IMR-90 (cell line): Measurements from ENCODE around the gene PLCL2. TPM values are rescaled to one million over a fixed set of nuclear protein-coding genes. Genes with fewer than 3 reads are reported as not detected.

ENCODE experiments used
- ATAC-seq: fragments of 200-7000 bp; cut with Tn5 transposase; 2 replicates; pipeline ENCODE4 v1.9.1; 2020; ENCODE audit warnings: low read depth, mild to moderate bottlenecking, moderate library complexity
- BruUV-seq: library from RNA; stranded (reverse); fragments of 400-500 nt; replicated peaks from 2 replicates; lab custom pipeline; 2021; lab: Mats Ljungman, UMichigan
- CTCF ChIA-PET: fragments of 300-600 bp; formaldehyde crosslinking; extraction: SDS; loops from one replicate; lab custom pipeline; 2021; ENCODE audit warnings: antibody characterized with exemption; lab: Yijun Ruan, JAX
- POLR2A ChIA-PET: fragments of 300-600 bp; sonication (Branson Sonifier 250); formaldehyde crosslinking; loops from one replicate; lab custom pipeline; 2022; ENCODE audit warnings: antibody characterized with exemption; ENCODE audit not compliant: unreplicated experiment; lab: Charles Lee
- DNase-seq: peaks from one replicate; pipeline ENCODE4 v3.0.0; 2013
- H2AFZ ChIP-seq: replicated peaks from 2 replicates; pipeline ENCODE3; 2013; ENCODE audit warnings: low read length, mild to moderate bottlenecking; ENCODE audit not compliant: poor library complexity
- H2AK5ac ChIP-seq: 2 replicates; pipeline ENCODE4 v1.6.1; 2013; ENCODE audit warnings: low read depth, low read length, inconsistent platforms
- H2AK9ac ChIP-seq: replicated peaks from 2 replicates; pipeline ENCODE3; 2013; ENCODE audit warnings: mild to moderate bottlenecking, low read depth, low read length, moderate library complexity; ENCODE audit not compliant: poor library complexity
- H2BK120ac ChIP-seq: 2 replicates; pipeline ENCODE4 v1.6.1; 2013; ENCODE audit warnings: low read depth, low read length, inconsistent platforms
- H2BK15ac ChIP-seq: 3 replicates; pipeline ENCODE4 v1.6.1; 2013; ENCODE audit warnings: low read depth, low read length, inconsistent platforms
- H2BK20ac ChIP-seq: 2 replicates; pipeline ENCODE4 v1.6.1; 2013; ENCODE audit warnings: low read depth, mild to moderate bottlenecking, inconsistent platforms, low read length, moderate library complexity
- H2BK5ac ChIP-seq: 2 replicates; pipeline ENCODE4 v1.6.1; 2013; ENCODE audit warnings: mild to moderate bottlenecking, low read depth, low read length, inconsistent platforms; ENCODE audit not compliant: poor library complexity, severe bottlenecking
- H3K14ac ChIP-seq: replicated peaks from 2 replicates; pipeline ENCODE4 v1.6.1; 2013; ENCODE audit warnings: low read depth, low read length, inconsistent platforms
- H3K18ac ChIP-seq: 2 replicates; pipeline ENCODE4 v1.6.1; 2013; ENCODE audit warnings: low read depth, low read length, control low read depth
- H3K23ac ChIP-seq: 2 replicates; pipeline ENCODE4 v1.6.1; 2013; ENCODE audit warnings: low read depth, low read length, inconsistent platforms
- H3K27ac ChIP-seq: 2 replicates; pipeline ENCODE4 v1.5.1; 2013; ENCODE audit warnings: mild to moderate bottlenecking, control low read depth, low read length; ENCODE audit not compliant: insufficient read depth
- H3K27me3 ChIP-seq: 2 replicates; pipeline ENCODE4 v1.6.1; 2013; ENCODE audit warnings: low read length; ENCODE audit not compliant: control insufficient read depth, insufficient read depth
- H3K36me3 ChIP-seq: 2 replicates; pipeline ENCODE4 v1.6.1; 2013; ENCODE audit warnings: low read length, mixed read lengths; ENCODE audit not compliant: control insufficient read depth, insufficient read depth
- H3K4ac ChIP-seq: 2 replicates; pipeline ENCODE4 v1.6.1; 2013; ENCODE audit warnings: low read depth, low read length, inconsistent platforms
- H3K4me1 ChIP-seq: 2 replicates; pipeline ENCODE4 v1.6.1; 2013; ENCODE audit warnings: low read length, mixed read lengths; ENCODE audit not compliant: control insufficient read depth, insufficient read depth
- H3K4me2 ChIP-seq: 2 replicates; pipeline ENCODE4 v1.6.1; 2013; ENCODE audit warnings: low read depth, mild to moderate bottlenecking, control low read depth, low read length, moderate library complexity
- H3K4me3 ChIP-seq: 2 replicates; pipeline ENCODE4 v1.5.1; 2013; ENCODE audit warnings: low read depth, mild to moderate bottlenecking, control low read depth, low read length, moderate library complexity; ENCODE audit not compliant: insufficient read depth
- H3K56ac ChIP-seq: 2 replicates; pipeline ENCODE4 v1.6.1; 2013; ENCODE audit warnings: low read length, inconsistent platforms; ENCODE audit not compliant: insufficient read depth; ENCODE audit errors: extremely low read depth
- H3K79me1 ChIP-seq, 2 experiments: 2 replicates each; pipeline ENCODE4 v1.6.1; 2013; ENCODE audit warnings: low read length in 2 of 2, inconsistent platforms in 1 of 2, low read depth in 1 of 2
- H3K9ac ChIP-seq: 2 replicates; pipeline ENCODE4 v1.6.1; 2013; ENCODE audit warnings: low read depth, low read length, control low read depth
- H3K9me1 ChIP-seq: 2 replicates; pipeline ENCODE4 v1.6.1; 2013; ENCODE audit warnings: low read length, inconsistent platforms; ENCODE audit not compliant: insufficient read depth
- H3K9me3 ChIP-seq: 2 replicates; pipeline ENCODE4 v1.6.1; 2013; ENCODE audit warnings: low read length; ENCODE audit not compliant: control insufficient read depth, insufficient read depth
- H4K20me1 ChIP-seq: 2 replicates; pipeline ENCODE4 v1.6.1; 2013; ENCODE audit warnings: low read length, inconsistent platforms; ENCODE audit not compliant: insufficient read depth
- H4K5ac ChIP-seq: 2 replicates; pipeline ENCODE4 v1.6.1; 2013; ENCODE audit warnings: mild to moderate bottlenecking, low read depth, low read length, control low read depth
- H4K8ac ChIP-seq, 2 experiments: 2 replicates each; pipeline ENCODE4 v1.6.1; 2013; ENCODE audit warnings: low read depth in 2 of 2, low read length in 2 of 2, control low read depth in 1 of 2, inconsistent platforms in 1 of 2
- H4K91ac ChIP-seq: 2 replicates; pipeline ENCODE4 v1.6.1; 2013; ENCODE audit warnings: low read depth, low read length, inconsistent platforms; ENCODE audit not compliant: insufficient read depth
- BHLHE40 ChIP-seq: fragments of 150-350 bp; IDR thresholded peaks from 2 replicates; pipeline ENCODE4 v1.6.1; 2016; ENCODE audit warnings: mild to moderate bottlenecking, low read depth, low read length
- CEBPB ChIP-seq: IDR thresholded peaks from 2 replicates; pipeline ENCODE4 v1.6.1; 2012; ENCODE audit warnings: low read depth, low read length, improper control_type of control experiment
- CHD1 ChIP-seq: IDR thresholded peaks from 2 replicates; pipeline ENCODE4 v1.6.1; 2012; ENCODE audit warnings: low read depth, low read length, improper control_type of control experiment
- FOS ChIP-seq: fragments of 150-350 bp; IDR thresholded peaks from 2 replicates; pipeline ENCODE4 v1.6.1; 2016; ENCODE audit warnings: low read depth, low read length
- MAFK ChIP-seq: IDR thresholded peaks from 2 replicates; pipeline ENCODE4 v1.6.1; 2012; ENCODE audit warnings: low read depth, low read length, improper control_type of control experiment
- MXI1 ChIP-seq: IDR thresholded peaks from 2 replicates; pipeline ENCODE4 v1.6.1; 2012; ENCODE audit warnings: low read depth, mild to moderate bottlenecking, low read length, moderate library complexity, borderline replicate concordance
- NFE2L2 ChIP-seq: fragments of 150-350 bp; IDR thresholded peaks from 2 replicates; pipeline ENCODE4 v1.6.1; 2016; ENCODE audit warnings: low read depth, mild to moderate bottlenecking, low read length
- POLR2A ChIP-seq: IDR thresholded peaks from 2 replicates; pipeline ENCODE4 v1.6.1; 2012; ENCODE audit warnings: mild to moderate bottlenecking, low read depth, low read length
- RAD21 ChIP-seq: IDR thresholded peaks from 2 replicates; pipeline ENCODE4 v1.6.1; 2012; ENCODE audit warnings: low read length, improper control_type of control experiment
- RCOR1 ChIP-seq: IDR thresholded peaks from 2 replicates; pipeline ENCODE4 v1.6.1; 2012; ENCODE audit warnings: mild to moderate bottlenecking, low read length, improper control_type of control experiment; ENCODE audit not compliant: insufficient replicate concordance
- RFX5 ChIP-seq: IDR thresholded peaks from 2 replicates; pipeline ENCODE4 v1.8.0; 2012; ENCODE audit warnings: low read depth, mild to moderate bottlenecking, low read length, moderate library complexity
- SMC3 ChIP-seq: fragments of 150-350 bp; IDR thresholded peaks from 2 replicates; pipeline ENCODE4 v1.6.1; 2016; ENCODE audit warnings: low read depth, mild to moderate bottlenecking, antibody characterized with exemption, low read length, moderate library complexity
- WGBS, 2 experiments: methylation state at CpG; one replicate each; pipeline versions ENCODE4 v1.1.5 to v1.1.7; 2013; ENCODE audit warnings: missing lambda C conversion rate in 2 of 2; ENCODE audit not compliant: insufficient read length in 1 of 2; ENCODE audit errors: extremely low coverage in 2 of 2; 5-methylcytosine and 5-hydroxymethylcytosine counted together
- dilution Hi-C: fragments of 300-500 bp; cut with HindIII; formaldehyde crosslinking; loops from one replicate; pipeline ENCODE4 v1.14.3; 2018; ENCODE audit warnings: low sequenced_read_pairs; ENCODE audit not compliant: unreplicated experiment
- in situ Hi-C: fragments of 300-500 bp; cut with MboI; formaldehyde crosslinking; loops from 3 replicates; pipeline ENCODE4 v1.14.3; 2019; ENCODE audit warnings: low sequenced_read_pairs, inconsistent platforms, mixed read lengths
- intact Hi-C: fragments of 100-400 bp; cut with micrococcal nuclease; formaldehyde crosslinking; loops from 2 replicates; pipeline ENCODE4 v1.10.0; 2022
- polyA plus RNA-seq, 3 experiments: library from polyadenylated mRNA; depleted of rRNA; stranded (reverse); fragments of >200 nt; gene quantifications; 2 replicates each; pipeline ENCODE4 v1.2.3, GENCODE V29; 2012; ENCODE audit warnings: low replicate concordance in 1 of 3
- total RNA-seq: library from RNA; depleted of rRNA; stranded (reverse); fragments of >200 nt; gene quantifications from 2 replicates; pipeline ENCODE4 v1.2.3, GENCODE V29; 2012
- TF ChIP-seq, protein P1 (sequence below): conservative IDR thresholded peaks from 2 replicates; pipeline ENCODE4 v1.5.1; 2012; ENCODE audit warnings: mild to moderate bottlenecking, low read depth, low read length, improper control_type of control experiment
- TF ChIP-seq, protein P2 (sequence below): fragments of 150-350 bp; IDR thresholded peaks from 2 replicates; pipeline ENCODE4 v1.6.1; 2016; ENCODE audit warnings: low read depth, mild to moderate bottlenecking, low read length, moderate library complexity, borderline replicate concordance
- TF ChIP-seq, protein P3 (sequence below): fragments of 150-350 bp; IDR thresholded peaks from 2 replicates; pipeline ENCODE4 v1.6.1; 2017; ENCODE audit warnings: mild to moderate bottlenecking, antibody characterized with exemption, low read length, low read depth

Gene PLCL2
- total and polyA plus RNA-seq, 2 of the 4 experiments (the other 2 are of a cell fraction): 0.92 to 3.8 TPM

DNA sequence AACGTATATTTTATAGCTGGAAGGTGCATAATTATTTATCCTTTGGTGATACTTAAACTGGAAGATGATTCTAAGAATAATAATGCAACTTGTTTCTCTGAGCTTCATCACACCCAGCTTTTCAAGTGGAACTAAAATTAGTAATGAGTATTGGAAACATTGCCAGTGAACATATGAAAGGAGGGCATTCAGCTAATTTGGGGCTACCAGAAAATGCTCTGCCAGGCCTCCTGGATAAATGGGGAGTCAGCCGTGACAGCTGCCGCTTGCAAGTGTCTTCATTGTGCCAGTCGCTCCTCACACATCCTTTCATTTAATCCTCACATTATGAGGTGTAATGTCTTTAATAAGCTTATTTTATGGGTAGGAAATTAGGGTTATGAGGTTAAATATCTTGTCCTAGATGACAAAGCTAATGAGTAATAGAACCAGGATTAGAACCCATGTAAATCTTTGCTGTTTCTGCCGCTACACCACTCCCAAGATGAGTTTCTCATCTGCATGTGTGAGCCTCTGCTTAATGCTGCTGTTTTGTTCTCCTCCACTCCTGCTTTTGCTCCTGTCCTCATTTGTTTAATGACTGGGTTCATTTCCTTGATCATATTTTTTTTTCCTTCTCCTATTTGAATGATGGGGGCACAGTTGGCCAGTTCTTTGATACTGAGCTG is 155.7 kb downstream of the PLCL2 start:
- no peak overlapping the region for H2BK120ac ChIP-seq
- H3K9me1 ChIP-seq: no peaks in the 10 kb centered on the region; the same call in 1 of the 2 replicates
- no peak overlapping the region for H4K91ac ChIP-seq
- no peak overlapping the region for H3K9ac ChIP-seq
- no peak overlapping the region for H3K4me3 ChIP-seq
- H3K27me3 ChIP-seq: no peaks in the 10 kb centered on the region
- dilution Hi-C loops (no loop called here), intact Hi-C loops (no loop called here), in situ Hi-C loops (loop anchor here (25.0 kb wide), 1 partner anchor 753 kb away; no protein-coding TSS in a partner anchor)
- no peak overlapping the region for H4K5ac ChIP-seq
- no peak overlapping the region; the same call in 1 of the 2 replicates for H3K18ac ChIP-seq
- H3K4ac ChIP-seq: no peak overlapping the region
- H3K4me2 ChIP-seq: no peak overlapping the region
- peaks cover 2% of the 10 kb centered on the region for H3K4me1 ChIP-seq
- CTCF ChIA-PET: interaction anchor here (0.6 to 1.4 kb wide), 2 partner anchors 8 to 55 kb away, joined by 3 read pairs; no protein-coding TSS in a partner anchor
- no peak overlapping the region for H3K27ac ChIP-seq
- no TSS peak for BruUV-seq
- H2BK15ac ChIP-seq: no peak overlapping the region
- H4K8ac ChIP-seq: no peak overlapping the region; a peak in 1 of 4 replicates
- H2AK5ac ChIP-seq: peak overlapping the region; percentile 63; the same call in 1 of the 2 replicates
- no peak overlapping the region for H2BK5ac ChIP-seq
- no peaks in the 10 kb centered on the region for H3K36me3 ChIP-seq
- ATAC-seq: no peak
- H2AFZ ChIP-seq: no peak overlapping the region
- no peak overlapping the region for H2AK9ac ChIP-seq
- H3K23ac ChIP-seq: no peak overlapping the region
- H2BK20ac ChIP-seq: peak overlapping the region; percentile 39; the same call in 1 of the 2 replicates
- POLR2A ChIA-PET: no interaction called here
- no peaks in the 10 kb centered on the region for H4K20me1 ChIP-seq
- no CpG with 5 or more reads among the region's 5 CpGs for WGBS, 2 experiments
- no peaks in the 10 kb centered on the region for H3K9me3 ChIP-seq
- H3K79me1 ChIP-seq: no peaks in the 10 kb centered on the region
- TF ChIP-seq, protein P1, sequence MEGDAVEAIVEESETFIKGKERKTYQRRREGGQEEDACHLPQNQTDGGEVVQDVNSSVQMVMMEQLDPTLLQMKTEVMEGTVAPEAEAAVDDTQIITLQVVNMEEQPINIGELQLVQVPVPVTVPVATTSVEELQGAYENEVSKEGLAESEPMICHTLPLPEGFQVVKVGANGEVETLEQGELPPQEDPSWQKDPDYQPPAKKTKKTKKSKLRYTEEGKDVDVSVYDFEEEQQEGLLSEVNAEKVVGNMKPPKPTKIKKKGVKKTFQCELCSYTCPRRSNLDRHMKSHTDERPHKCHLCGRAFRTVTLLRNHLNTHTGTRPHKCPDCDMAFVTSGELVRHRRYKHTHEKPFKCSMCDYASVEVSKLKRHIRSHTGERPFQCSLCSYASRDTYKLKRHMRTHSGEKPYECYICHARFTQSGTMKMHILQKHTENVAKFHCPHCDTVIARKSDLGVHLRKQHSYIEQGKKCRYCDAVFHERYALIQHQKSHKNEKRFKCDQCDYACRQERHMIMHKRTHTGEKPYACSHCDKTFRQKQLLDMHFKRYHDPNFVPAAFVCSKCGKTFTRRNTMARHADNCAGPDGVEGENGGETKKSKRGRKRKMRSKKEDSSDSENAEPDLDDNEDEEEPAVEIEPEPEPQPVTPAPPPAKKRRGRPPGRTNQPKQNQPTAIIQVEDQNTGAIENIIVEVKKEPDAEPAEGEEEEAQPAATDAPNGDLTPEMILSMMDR: no peak
- TF ChIP-seq, protein P2, sequence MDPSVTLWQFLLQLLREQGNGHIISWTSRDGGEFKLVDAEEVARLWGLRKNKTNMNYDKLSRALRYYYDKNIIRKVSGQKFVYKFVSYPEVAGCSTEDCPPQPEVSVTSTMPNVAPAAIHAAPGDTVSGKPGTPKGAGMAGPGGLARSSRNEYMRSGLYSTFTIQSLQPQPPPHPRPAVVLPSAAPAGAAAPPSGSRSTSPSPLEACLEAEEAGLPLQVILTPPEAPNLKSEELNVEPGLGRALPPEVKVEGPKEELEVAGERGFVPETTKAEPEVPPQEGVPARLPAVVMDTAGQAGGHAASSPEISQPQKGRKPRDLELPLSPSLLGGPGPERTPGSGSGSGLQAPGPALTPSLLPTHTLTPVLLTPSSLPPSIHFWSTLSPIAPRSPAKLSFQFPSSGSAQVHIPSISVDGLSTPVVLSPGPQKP: no peak
- TF ChIP-seq SMC3 (no peak), NFE2L2 (no peak), CHD1 (no peak), MAFK (no peak), RFX5 (no peak), POLR2A (no peak), RAD21 (no peak), CEBPB (no peak), RCOR1 (no peak), BHLHE40 (no peak), MXI1 (no peak), FOS (no peak)
- TF ChIP-seq, protein P3, sequence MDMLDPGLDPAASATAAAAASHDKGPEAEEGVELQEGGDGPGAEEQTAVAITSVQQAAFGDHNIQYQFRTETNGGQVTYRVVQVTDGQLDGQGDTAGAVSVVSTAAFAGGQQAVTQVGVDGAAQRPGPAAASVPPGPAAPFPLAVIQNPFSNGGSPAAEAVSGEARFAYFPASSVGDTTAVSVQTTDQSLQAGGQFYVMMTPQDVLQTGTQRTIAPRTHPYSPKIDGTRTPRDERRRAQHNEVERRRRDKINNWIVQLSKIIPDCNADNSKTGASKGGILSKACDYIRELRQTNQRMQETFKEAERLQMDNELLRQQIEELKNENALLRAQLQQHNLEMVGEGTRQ: no peak
- no peak overlapping the region for H3K14ac ChIP-seq
- H3K56ac ChIP-seq: no peak overlapping the region
- no peak for DNase-seq
